ENCODE results near the gene MKI67.

- TF ChIP-seq EZH2 (IDR thresholded peaks at IDR 0.05) = no peak
- TF ChIP-seq POLR2AphosphoS5 (IDR thresholded peaks at IDR 0.05; ENCODE audit: borderline replicate concordance, low read depth, low read length) = no peak
- TF ChIP-seq FOXP2 (optimal IDR thresholded peaks at IDR 0.05; ENCODE audit: control extremely low read depth, extremely low read length, insufficient read depth) = no peak
Observed at GRCh38 chr10:128149267-128150014, 23.2 kb upstream of the MKI67 start.
